ENCODE results near the gene GLB1L2. TPM values are rescaled to one million over a fixed set of nuclear protein-coding genes. Genes with fewer than 3 reads are reported as not detected.

The GLB1L2 gene
- total RNA-seq, 1 donor from 2014 or later, result 0.99 TPM

- no peak for DNase-seq (ENCODE audit: extremely low read depth, low read depth, low spot score)
These were observed 51.9 kb downstream of the GLB1L2 start for GRCh38 chr11:134383576-134384221.

GRCh38 chr11:134384406-134384805, 52.6 kb downstream of the GLB1L2 start:
- DNase-seq (ENCODE audit: extremely low read depth, low read depth, low spot score), result no peak

- DNase-seq (ENCODE audit: extremely low read depth, low read depth, low spot score), result no peak
These were observed 53.4 kb downstream of the GLB1L2 start for GRCh38 chr11:134385171-134385570.

DNA sequence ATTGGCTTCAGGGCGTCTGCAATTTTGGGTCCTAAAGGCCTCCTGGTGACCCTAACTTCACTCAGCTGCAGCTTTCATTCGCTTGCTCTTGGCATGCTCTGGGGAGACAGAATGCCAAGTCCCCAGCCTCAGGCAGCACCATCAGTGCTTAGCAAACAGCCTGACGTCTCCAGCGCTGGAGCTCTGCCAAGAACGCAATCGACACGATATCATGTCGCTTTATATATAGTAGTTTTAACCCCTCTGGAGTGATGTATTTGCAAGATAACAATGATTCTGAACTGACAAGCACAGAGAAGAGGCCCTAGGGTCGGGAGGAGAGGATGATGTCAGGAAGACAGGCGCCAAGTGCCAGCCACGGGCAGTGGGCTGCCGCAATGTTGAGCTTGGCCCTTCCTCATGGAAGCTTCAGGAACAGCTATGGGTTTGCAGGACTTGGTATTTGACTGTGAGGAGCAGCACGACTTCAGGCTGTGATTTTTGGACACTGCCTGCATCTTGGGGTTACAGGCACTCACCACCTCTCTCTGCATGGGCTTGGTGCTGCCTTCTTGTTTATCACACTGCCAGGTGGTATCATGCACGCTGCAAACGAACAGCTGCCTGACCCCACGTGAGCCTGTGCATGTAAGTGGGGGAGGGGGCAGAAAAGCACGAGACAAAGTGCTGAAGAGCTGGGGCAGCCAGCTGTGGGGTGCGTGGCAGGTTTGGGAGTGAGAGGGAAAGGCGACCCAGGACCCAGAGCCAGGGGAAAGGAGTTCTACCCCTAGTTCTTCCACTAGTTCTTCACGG, 54.2 kb downstream of the GLB1L2 start:
- no peak for DNase-seq (ENCODE audit: extremely low read depth, low read depth, low spot score)

- DNase-seq (ENCODE audit: extremely low read depth, low read depth, low spot score), result no peak
These were observed 55.2 kb downstream of the GLB1L2 start for GRCh38 chr11:134386945-134387344.

- no peak for DNase-seq (ENCODE audit: extremely low read depth, low read depth, low spot score)
These were observed 55.7 kb downstream of the GLB1L2 start for GRCh38 chr11:134387501-134387900.

- no peak for DNase-seq (ENCODE audit: extremely low read depth, low read depth, low spot score)
These were observed 56.8 kb downstream of the GLB1L2 start for GRCh38 chr11:134388590-134388989.

DNA sequence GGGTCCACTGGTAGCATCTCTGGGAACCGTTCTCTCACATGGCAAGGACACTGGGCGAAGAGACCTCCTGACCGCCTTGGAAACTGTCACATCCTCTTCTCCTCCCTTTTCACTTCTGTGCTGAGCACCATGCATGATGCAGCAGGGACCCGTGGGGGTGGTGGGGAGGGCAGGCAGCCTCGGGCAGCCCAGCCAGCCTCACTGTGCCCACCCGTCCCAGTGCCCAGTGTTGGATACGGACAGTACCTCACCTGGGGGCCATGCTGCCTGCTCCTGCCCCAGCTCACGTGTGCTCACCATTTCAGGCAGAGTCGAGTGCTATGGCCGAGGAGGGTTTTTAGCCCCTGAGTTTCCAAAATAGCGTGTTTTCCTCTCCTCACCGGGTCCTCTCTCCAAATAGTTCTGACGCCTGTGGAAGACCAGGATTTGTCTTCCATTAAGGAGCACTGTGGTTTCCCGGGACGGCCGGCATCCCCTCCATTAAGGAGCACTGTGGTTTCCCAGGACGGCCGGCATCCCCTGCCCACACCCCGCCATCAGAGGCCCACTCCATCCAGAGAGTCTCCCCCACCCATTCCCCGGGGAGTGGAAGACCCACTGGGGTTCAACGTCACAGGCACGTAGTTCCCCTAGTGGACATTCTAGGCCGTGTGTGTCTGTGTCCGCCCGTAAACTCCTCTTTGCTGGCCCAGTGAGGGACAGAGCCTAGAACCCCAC, 57.8 kb downstream of the GLB1L2 start:
- DNase-seq (ENCODE audit: extremely low read depth, low read depth, low spot score), result no peak

GRCh38 chr11:134390706-134391569, 59.1 kb downstream of the GLB1L2 start:
- DNase-seq (ENCODE audit: extremely low read depth, low read depth, low spot score), result no peak

GRCh38 chr11:134391656-134392055, 59.9 kb downstream of the GLB1L2 start:
- no peak for DNase-seq (ENCODE audit: extremely low read depth, low read depth, low spot score)

GRCh38 chr11:134392953-134393615, 61.3 kb downstream of the GLB1L2 start:
- no peak for DNase-seq (ENCODE audit: extremely low read depth, low read depth, low spot score)

DNA sequence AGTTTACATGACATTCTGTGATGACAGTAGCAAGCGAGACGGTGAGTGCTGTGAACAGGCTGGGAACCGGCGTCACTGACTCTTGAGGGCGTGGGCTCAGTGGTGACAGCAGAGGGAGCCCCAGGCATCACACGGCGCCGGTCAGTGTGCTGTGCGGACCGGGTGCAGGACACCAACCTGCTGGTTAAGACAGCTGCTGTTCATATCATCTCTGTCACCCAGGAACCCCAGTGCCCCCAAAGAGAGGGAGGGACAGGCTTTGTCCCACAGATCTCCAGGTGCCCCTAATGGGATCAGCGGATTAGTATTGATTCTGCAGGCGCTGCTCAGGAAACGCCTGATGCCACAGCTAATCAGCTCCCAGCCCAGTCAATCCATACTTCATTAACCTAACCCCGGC, 61.9 kb downstream of the GLB1L2 start:
- no peak for DNase-seq (ENCODE audit: extremely low read depth, low read depth, low spot score)

DNA sequence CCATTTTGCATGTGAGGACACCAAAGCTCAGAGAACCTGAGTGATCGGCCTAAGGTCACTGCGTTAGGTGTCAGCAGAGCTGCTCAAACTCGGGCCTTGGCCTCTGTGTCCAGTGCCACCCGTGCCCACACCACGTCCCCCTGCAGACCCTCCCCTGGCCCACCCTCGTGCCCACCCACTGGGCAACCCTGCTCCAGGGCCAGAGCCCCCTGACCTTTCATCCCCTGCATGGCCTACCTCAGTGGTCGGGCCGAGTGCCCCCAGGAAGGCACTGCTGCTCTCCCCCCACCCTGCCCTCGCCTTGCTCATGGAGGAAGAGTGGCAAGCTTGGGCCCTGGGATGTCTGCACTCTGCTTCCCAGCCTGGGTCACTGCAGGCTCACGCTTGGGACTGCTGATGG, 62.5 kb downstream of the GLB1L2 start:
- DNase-seq (ENCODE audit: extremely low read depth, low read depth, low spot score), result no peak

DNA sequence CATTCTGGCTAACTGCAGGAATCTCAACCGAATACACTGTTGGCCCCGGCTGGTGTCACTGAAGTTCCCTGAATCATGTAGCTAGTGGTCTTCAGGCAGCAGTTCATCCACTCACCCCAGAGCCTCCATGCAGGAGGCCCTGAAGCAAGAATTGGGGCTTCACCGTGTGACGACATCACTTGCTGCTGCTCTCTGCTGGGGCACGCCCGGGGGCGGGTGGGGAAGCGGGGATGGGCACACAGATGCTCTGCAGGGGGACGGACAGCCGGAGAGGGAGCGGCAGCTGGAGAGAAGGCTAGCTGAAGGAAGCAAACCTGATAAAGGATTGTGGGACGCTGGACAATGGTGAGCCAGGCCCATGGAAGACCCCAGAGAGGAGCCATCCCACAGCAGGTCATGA, 63.2 kb downstream of the GLB1L2 start:
- DNase-seq (ENCODE audit: extremely low read depth, low read depth, low spot score), result no peak

- DNase-seq (ENCODE audit: extremely low read depth, low read depth, low spot score), result no peak
These were observed 65.7 kb downstream of the GLB1L2 start for GRCh38 chr11:134397304-134398078.

- no peak for DNase-seq (ENCODE audit: extremely low read depth, low read depth, low spot score)
These were observed 66.3 kb downstream of the GLB1L2 start for GRCh38 chr11:134398079-134398444.

GRCh38 chr11:134398644-134399292, 67.0 kb downstream of the GLB1L2 start:
- no peak for DNase-seq (ENCODE audit: extremely low read depth, low read depth, low spot score)

GRCh38 chr11:134399293-134399654, 67.5 kb downstream of the GLB1L2 start:
- no peak for DNase-seq (ENCODE audit: extremely low read depth, low read depth, low spot score)

DNA sequence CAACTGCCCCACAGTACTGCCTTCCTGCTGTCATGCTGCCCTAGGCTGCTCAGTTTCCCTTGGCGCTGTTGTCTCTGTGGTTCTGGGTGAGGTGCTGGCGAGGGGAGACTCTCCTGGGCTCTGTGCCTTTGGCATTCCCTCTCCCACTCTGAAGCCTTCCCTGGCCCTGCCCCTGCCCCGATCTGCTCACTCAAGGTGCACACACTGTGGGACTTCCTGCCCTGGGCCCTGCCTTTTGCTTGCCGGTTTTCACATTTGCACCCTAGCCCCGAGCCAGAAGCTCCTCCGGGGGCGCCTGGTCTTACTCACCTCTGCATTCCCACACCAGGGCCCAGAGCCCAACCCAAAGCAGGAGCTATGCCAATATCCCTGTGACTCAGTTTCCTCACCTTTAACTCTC, 68.2 kb downstream of the GLB1L2 start:
- DNase-seq (ENCODE audit: extremely low read depth, low read depth, low spot score), result no peak
